AG10803 (cell line): ENCODE results near the gene MBD2.

Experiments
- DNase-seq: peaks from one replicate; pipeline ENCODE4 v3.0.0; 2010; ENCODE audit warnings: low read depth
- H3K4me3 ChIP-seq: 2 replicates; pipeline ENCODE4 v1.5.1; 2011; ENCODE audit warnings: mild to moderate bottlenecking, low read length, control low read depth
- CTCF ChIP-seq: conservative IDR thresholded peaks from 2 replicates; pipeline ENCODE4 v1.5.1; 2011; ENCODE audit warnings: mild to moderate bottlenecking, low read length, control low read depth, inconsistent platforms

MBD2 gene

GRCh38 chr18:54247511-54248175 is 23.2 kb upstream of the MBD2 start:
- no peak for TF ChIP-seq CTCF
- no peak overlapping the region for H3K4me3 ChIP-seq
- DNase-seq = no peak

- no peak for TF ChIP-seq CTCF
Observed at GRCh38 chr18:54242327-54242726, 17.9 kb upstream of the MBD2 start.

GRCh38 chr18:54241483-54241882 is 17.0 kb upstream of the MBD2 start:
- no peak overlapping the region for H3K4me3 ChIP-seq
- DNase-seq = no peak
- TF ChIP-seq CTCF = no peak

More at GRCh38 chr18:54242327-54242726, 17.9 kb upstream of the MBD2 start:
- no peak overlapping the region for H3K4me3 ChIP-seq
- no peak for DNase-seq

- DNase-seq = peak; percentile 12
- no peak for TF ChIP-seq CTCF
- H3K4me3 ChIP-seq = no peak overlapping the region
Observed at GRCh38 chr18:54240629-54241107, 16.2 kb upstream of the MBD2 start.

GRCh38 chr18:54239601-54240000 is 15.1 kb upstream of the MBD2 start:
- no peak for DNase-seq
- H3K4me3 ChIP-seq = no peak overlapping the region
- no peak for TF ChIP-seq CTCF

- TF ChIP-seq CTCF = no peak
- no peak for DNase-seq
- H3K4me3 ChIP-seq = no peak overlapping the region
Observed at GRCh38 chr18:54239091-54239490, 14.6 kb upstream of the MBD2 start.

GRCh38 chr18:54238173-54238936 is 13.9 kb upstream of the MBD2 start:
- no peak for DNase-seq
- H3K4me3 ChIP-seq = no peak overlapping the region
- TF ChIP-seq CTCF = no peak
